ENCODE data around the gene LYPD1. TPM values are rescaled to one million over a fixed set of nuclear protein-coding genes. Genes with fewer than 3 reads are reported as not detected.

LYPD1 gene
- total and polyA plus RNA-seq, 7 experiments from 2014 or later: not detected

DNA sequence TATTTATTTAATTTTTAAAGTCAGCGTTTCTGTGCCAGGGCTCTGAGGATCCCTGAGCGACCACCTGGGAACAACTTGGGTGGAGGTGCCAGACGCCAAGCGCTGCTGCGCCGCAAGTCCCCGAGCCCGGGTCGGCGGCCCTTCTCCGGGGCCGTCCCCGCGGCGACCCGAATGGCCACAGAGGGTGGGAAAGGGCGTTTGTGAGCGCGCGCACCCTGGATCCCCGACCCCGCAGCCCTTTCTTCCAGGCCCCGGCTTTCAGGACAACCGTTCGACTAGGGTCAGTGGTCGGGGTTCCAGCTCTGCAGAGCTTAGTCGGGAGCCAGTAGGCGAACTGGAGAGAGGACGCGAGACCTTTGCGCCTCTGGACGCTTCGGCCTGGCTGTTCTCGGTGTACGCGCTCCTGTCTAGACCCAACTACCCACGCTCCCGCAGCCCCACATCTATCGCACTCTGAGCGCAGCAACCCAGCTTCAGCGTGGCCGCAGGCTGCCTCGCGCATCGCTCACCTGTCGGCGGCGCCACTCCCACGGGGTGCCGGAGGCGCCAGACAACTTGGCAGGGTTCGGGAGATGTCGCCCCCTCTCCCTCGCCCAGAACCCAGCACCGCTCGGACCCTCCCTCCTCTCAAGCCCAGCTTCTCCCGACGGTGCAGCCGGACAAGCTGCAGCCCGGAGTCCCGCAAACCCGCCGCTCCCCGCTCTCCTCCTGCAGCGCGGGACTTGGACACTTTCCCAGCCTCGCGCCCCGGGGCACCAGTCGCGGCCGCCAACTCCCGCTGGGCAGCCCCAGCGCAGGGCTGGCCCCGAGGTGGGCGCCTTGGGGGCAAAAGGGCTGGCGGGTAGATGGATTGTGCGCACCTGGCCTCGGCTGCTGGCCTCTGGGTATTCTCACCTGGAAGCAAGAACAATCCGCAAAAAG lies 758 bp downstream of the LYPD1 start:
- ATAC-seq (no peak), DNase-seq (no peak)
- peaks cover 0 to 4% (median 0%) of the 10 kb centered on the region in 7 donors for H3K4me1 Mint-ChIP-seq
- Histone ChIP-seq H3K4me1 (ENCODE audit: control insufficient read depth in 2 of 2, insufficient read depth in 2 of 2, low read length in 2 of 2) (no peaks in the 10 kb centered on the region), H3K27ac (ENCODE audit: low read depth, low read length) (no peak overlapping the region), H3K27me3 (ENCODE audit: control insufficient read depth in 2 of 2, insufficient read depth in 2 of 2, low read length in 2 of 2) (no peaks in the 10 kb centered on the region), H3K9me3 (ENCODE audit: control insufficient read depth in 2 of 3, low read length in 3 of 3) (no peaks in the 10 kb centered on the region), H3K4me3 (ENCODE audit: low read length) (no peak overlapping the region), H3K36me3 (ENCODE audit: control insufficient read depth in 2 of 3, insufficient read depth in 3 of 3, low read length in 3 of 3) (no peaks in the 10 kb centered on the region)
- peaks cover 0 to 4% (median under 1%) of the 10 kb centered on the region in 11 donors for H3K9me3 Mint-ChIP-seq
- H3K27me3 Mint-ChIP-seq: peaks cover 32 to 46% (median 43%) of the 10 kb centered on the region in 5 donors
- CTCF ChIA-PET: no interaction called here
- no peak overlapping the region for H3K4me3 Mint-ChIP-seq
- H3K27ac Mint-ChIP-seq: no peak overlapping the region
- intact Hi-C loops (cut with micrococcal nuclease): no loop called here
- no peaks in the 10 kb centered on the region for H3K36me3 Mint-ChIP-seq
- POLR2A ChIA-PET: no interaction called here

DNA sequence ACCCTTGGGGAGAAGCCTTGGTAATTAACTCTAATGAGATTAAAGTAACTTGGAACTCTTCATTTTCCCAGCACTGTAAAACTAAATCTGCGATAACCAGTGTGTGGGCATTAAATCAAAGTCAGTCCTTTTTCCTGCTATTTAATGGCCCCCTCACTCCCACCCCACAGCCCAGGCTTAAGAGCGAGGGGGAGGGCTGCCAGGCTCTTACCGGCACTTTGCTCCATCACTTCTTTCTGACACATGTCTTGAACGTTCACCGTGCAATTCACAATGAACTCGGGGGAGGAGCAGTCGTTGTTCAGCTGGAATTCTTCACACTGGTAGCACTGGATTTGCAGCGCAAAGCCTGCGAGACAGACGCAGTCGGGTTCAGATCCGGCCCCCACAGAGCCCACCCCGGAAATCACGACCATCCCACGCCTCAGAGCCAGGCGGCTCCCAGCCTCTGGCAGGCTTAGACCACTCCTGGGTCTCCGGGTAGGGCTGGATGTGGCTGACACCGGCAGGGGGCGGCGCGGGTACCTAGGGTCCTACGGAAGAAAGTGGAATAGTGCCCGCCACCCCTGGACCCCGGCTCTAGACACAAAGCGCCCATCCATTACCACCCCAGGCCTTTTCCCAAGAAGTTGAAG lies 1.7 kb downstream of the LYPD1 start:
- H3K4me3 ChIP-seq (ENCODE audit: low read length): no peak overlapping the region
- H3K27ac ChIP-seq (ENCODE audit: low read depth, low read length): no peak overlapping the region
- H3K36me3 Mint-ChIP-seq: no peaks in the 10 kb centered on the region
- ChIA-PET CTCF (no interaction called here), POLR2A (no interaction called here)
- no peaks in the 10 kb centered on the region for H3K27me3 ChIP-seq (ENCODE audit: control insufficient read depth in 2 of 2, insufficient read depth in 2 of 2, low read length in 2 of 2)
- intact Hi-C loops (cut with micrococcal nuclease): no loop called here
- no peak overlapping the region for H3K4me3 Mint-ChIP-seq
- H3K4me1 ChIP-seq (ENCODE audit: control insufficient read depth in 2 of 2, insufficient read depth in 2 of 2, low read length in 2 of 2): no peaks in the 10 kb centered on the region
- peaks cover 39 to 47% (median 45%) of the 10 kb centered on the region in 5 donors for H3K27me3 Mint-ChIP-seq
- ATAC-seq: no peak
- H3K27ac Mint-ChIP-seq: no peak overlapping the region
- H3K36me3 ChIP-seq (ENCODE audit: control insufficient read depth in 2 of 3, insufficient read depth in 3 of 3, low read length in 3 of 3): no peaks in the 10 kb centered on the region
- DNase-seq: no peak
- H3K4me1 Mint-ChIP-seq: peaks cover 0 to 4% (median 0%) of the 10 kb centered on the region in 7 donors
- H3K9me3 ChIP-seq (ENCODE audit: control insufficient read depth in 2 of 3, low read length in 3 of 3): no peaks in the 10 kb centered on the region
- peaks cover 0 to 4% (median 0%) of the 10 kb centered on the region in 11 donors for H3K9me3 Mint-ChIP-seq

- H3K4me1 Mint-ChIP-seq: peaks cover 0 to 4% (median 0%) of the 10 kb centered on the region in 7 donors
These were observed 2.3 kb downstream of the LYPD1 start for GRCh38 chr2:132667706-132668105.

DNA sequence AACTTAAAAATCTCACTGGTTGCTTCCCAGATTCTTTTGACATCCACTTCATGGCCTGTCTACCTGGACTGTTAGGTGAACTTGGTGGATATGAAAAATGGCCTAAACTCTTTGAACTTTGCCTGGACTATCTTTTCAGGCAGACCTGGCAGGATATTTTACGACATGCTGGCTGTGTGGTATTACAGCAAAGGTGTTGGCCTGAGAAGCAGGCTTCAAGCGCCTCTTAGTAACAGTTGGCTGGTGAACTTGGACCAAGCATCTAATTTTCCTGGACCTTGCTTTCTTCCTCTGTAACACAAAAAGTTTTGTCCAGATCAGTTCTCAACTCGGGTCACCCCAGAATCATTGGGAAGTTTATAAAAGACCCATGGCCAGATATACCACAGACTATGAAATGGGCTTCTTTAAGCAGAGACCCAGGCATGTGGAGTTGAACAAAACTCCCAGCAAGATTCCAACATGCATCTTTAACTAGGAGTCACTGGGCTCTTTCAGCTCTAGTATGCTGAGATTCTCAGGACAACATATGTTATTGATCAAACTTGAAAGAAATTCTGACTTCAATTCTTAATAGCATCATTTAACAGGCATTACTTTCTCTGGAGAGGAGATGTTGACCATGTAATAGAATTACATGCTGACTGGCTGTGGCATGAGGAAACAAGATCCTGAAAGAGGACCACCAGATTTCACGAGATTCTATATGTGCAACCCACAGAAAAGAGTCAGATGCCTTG lies 4.4 kb downstream of the LYPD1 start:
- Histone ChIP-seq H3K9me3 (ENCODE audit: control insufficient read depth in 2 of 3, low read length in 3 of 3) (no peaks in the 10 kb centered on the region), H3K4me3 (ENCODE audit: low read length) (no peak overlapping the region), H3K27me3 (ENCODE audit: control insufficient read depth in 2 of 2, insufficient read depth in 2 of 2, low read length in 2 of 2) (no peaks in the 10 kb centered on the region), H3K27ac (ENCODE audit: low read depth, low read length) (no peak overlapping the region), H3K4me1 (ENCODE audit: control insufficient read depth in 2 of 2, insufficient read depth in 2 of 2, low read length in 2 of 2) (no peaks in the 10 kb centered on the region), H3K36me3 (ENCODE audit: control insufficient read depth in 2 of 3, insufficient read depth in 3 of 3, low read length in 3 of 3) (no peaks in the 10 kb centered on the region)
- Mint-ChIP-seq H3K4me3 (no peak overlapping the region), H3K4me1 (peaks cover 0 to 4% (median 0%) of the 10 kb centered on the region in 7 donors), H3K27me3 (peaks cover 22 to 31% (median 26%) of the 10 kb centered on the region in 5 donors), H3K36me3 (no peaks in the 10 kb centered on the region), H3K9me3 (peaks cover 0 to 7% (median 0%) of the 10 kb centered on the region in 11 donors), H3K27ac (no peak overlapping the region)
- ChIA-PET CTCF (no interaction called here), POLR2A (no interaction called here)
- intact Hi-C loops (cut with micrococcal nuclease): no loop called here
- ATAC-seq (no peak), DNase-seq (no peak)

More at GRCh38 chr2:132667706-132668105, 2.3 kb downstream of the LYPD1 start:
- Mint-ChIP-seq H3K36me3 (no peaks in the 10 kb centered on the region), H3K27me3 (peaks cover 37 to 41% (median 40%) of the 10 kb centered on the region in 5 donors), H3K9me3 (peaks cover 0 to 4% (median 0%) of the 10 kb centered on the region in 11 donors), H3K27ac (no peak overlapping the region), H3K4me3 (no peak overlapping the region)
- ChIA-PET CTCF (no interaction called here), POLR2A (no interaction called here)
- H3K36me3 ChIP-seq (ENCODE audit: control insufficient read depth in 2 of 3, insufficient read depth in 3 of 3, low read length in 3 of 3): no peaks in the 10 kb centered on the region
- no peaks in the 10 kb centered on the region for H3K9me3 ChIP-seq (ENCODE audit: control insufficient read depth in 2 of 3, low read length in 3 of 3)
- no peaks in the 10 kb centered on the region for H3K27me3 ChIP-seq (ENCODE audit: control insufficient read depth in 2 of 2, insufficient read depth in 2 of 2, low read length in 2 of 2)
- no peaks in the 10 kb centered on the region for H3K4me1 ChIP-seq (ENCODE audit: control insufficient read depth in 2 of 2, insufficient read depth in 2 of 2, low read length in 2 of 2)
- intact Hi-C loops (cut with micrococcal nuclease): no loop called here
- ATAC-seq (no peak), DNase-seq (no peak)
- H3K27ac ChIP-seq (ENCODE audit: low read depth, low read length): no peak overlapping the region
- no peak overlapping the region for H3K4me3 ChIP-seq (ENCODE audit: low read length)

DNA sequence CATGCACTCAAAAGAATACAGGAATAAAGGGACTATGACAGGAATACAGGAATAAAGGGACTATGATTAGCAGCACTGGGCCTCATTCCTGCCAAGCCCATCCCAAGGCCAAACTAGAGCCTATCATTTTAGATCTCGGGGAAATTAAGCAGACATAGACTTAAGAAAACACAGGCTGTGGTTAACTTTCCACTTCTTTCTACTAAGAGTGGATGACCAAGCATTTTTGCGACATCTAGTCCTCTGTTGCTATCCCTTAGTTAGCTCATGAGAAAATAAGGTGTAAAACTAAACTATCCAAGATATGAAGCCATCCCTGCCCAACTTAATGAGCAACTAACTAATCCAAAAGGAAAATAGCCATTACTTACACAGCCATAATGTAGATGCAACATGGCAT lies 5.9 kb downstream of the LYPD1 start:
- Mint-ChIP-seq H3K9me3 (peaks cover 0 to 8% (median 0%) of the 10 kb centered on the region in 11 donors), H3K4me1 (peaks cover 0 to 4% (median 0%) of the 10 kb centered on the region in 7 donors), H3K27me3 (peaks cover 16 to 34% (median 24%) of the 10 kb centered on the region in 5 donors), H3K36me3 (no peaks in the 10 kb centered on the region), H3K27ac (no peak overlapping the region), H3K4me3 (no peak overlapping the region)
- Histone ChIP-seq H3K27ac (ENCODE audit: low read depth, low read length) (no peak overlapping the region), H3K9me3 (ENCODE audit: control insufficient read depth in 2 of 3, low read length in 3 of 3) (no peaks in the 10 kb centered on the region), H3K4me3 (ENCODE audit: low read length) (no peak overlapping the region), H3K36me3 (ENCODE audit: control insufficient read depth in 2 of 3, insufficient read depth in 3 of 3, low read length in 3 of 3) (no peaks in the 10 kb centered on the region), H3K27me3 (ENCODE audit: control insufficient read depth in 2 of 2, insufficient read depth in 2 of 2, low read length in 2 of 2) (no peaks in the 10 kb centered on the region), H3K4me1 (ENCODE audit: control insufficient read depth in 2 of 2, insufficient read depth in 2 of 2, low read length in 2 of 2) (no peaks in the 10 kb centered on the region)
- no peak for DNase-seq
- ChIA-PET CTCF (no interaction called here), POLR2A (no interaction called here)
- intact Hi-C loops (cut with micrococcal nuclease): no loop called here
- ATAC-seq: no peak

GRCh38 chr2:132662732-132663131 lies 7.3 kb downstream of the LYPD1 start:
- H3K27me3 Mint-ChIP-seq: peaks cover 6 to 24% (median 17%) of the 10 kb centered on the region in 5 donors
- POLR2A ChIA-PET: no interaction called here
- intact Hi-C loops (cut with micrococcal nuclease): no loop called here

More at GRCh38 chr2:132662732-132663131, 7.3 kb downstream of the LYPD1 start:
- Mint-ChIP-seq H3K27ac (no peak overlapping the region), H3K4me1 (no peaks in the 10 kb centered on the region), H3K36me3 (no peaks in the 10 kb centered on the region), H3K9me3 (peaks cover 0 to 8% (median 0%) of the 10 kb centered on the region in 11 donors), H3K4me3 (no peak overlapping the region)
- Histone ChIP-seq H3K27ac (ENCODE audit: low read depth, low read length) (no peak overlapping the region), H3K9me3 (ENCODE audit: control insufficient read depth in 2 of 3, low read length in 3 of 3) (no peaks in the 10 kb centered on the region), H3K4me3 (ENCODE audit: low read length) (no peak overlapping the region), H3K27me3 (ENCODE audit: control insufficient read depth in 2 of 2, insufficient read depth in 2 of 2, low read length in 2 of 2) (no peaks in the 10 kb centered on the region), H3K4me1 (ENCODE audit: control insufficient read depth in 2 of 2, insufficient read depth in 2 of 2, low read length in 2 of 2) (no peaks in the 10 kb centered on the region), H3K36me3 (ENCODE audit: control insufficient read depth in 2 of 3, insufficient read depth in 3 of 3, low read length in 3 of 3) (no peaks in the 10 kb centered on the region)
- DNase-seq (no peak), ATAC-seq (no peak)
- CTCF ChIA-PET: no interaction called here

All from naive thymus-derived CD4-positive, alpha-beta T cell (primary cell).